Measurements from ENCODE around the gene FHIT.
A peak's percentile ranks its signal among the peaks of the same experiment; 100 is the strongest.

The FHIT gene

GRCh38 chr3:60073942-60074341 is 1177.3 kb downstream of the FHIT start:
- in situ Hi-C loops (cut with HindIII; ENCODE audit: low sequenced_read_pairs), result no loop called here
- no peak for TF ChIP-seq CTCF (IDR thresholded peaks at IDR 0.05; ENCODE audit: low read depth, low read length, missing control alignments)
- no peak for DNase-seq (ENCODE audit: low read depth)
- H3K4me3 ChIP-seq (ENCODE audit: low read depth, low read length), result no peak overlapping the region

- H3K4me3 ChIP-seq (ENCODE audit: low read depth, low read length), result no peak overlapping the region
- in situ Hi-C loops (cut with HindIII; ENCODE audit: low sequenced_read_pairs), result no loop called here
- no peak for DNase-seq (ENCODE audit: low read depth)
- TF ChIP-seq CTCF (IDR thresholded peaks at IDR 0.05; ENCODE audit: low read depth, low read length, missing control alignments), result no peak
Measured at GRCh38 chr3:60073228-60073627, 1178.0 kb downstream of the FHIT start.

GRCh38 chr3:60070366-60070765 is 1180.9 kb downstream of the FHIT start:
- no peak for TF ChIP-seq CTCF (IDR thresholded peaks at IDR 0.05; ENCODE audit: low read depth, low read length, missing control alignments)
- no peak for DNase-seq (ENCODE audit: low read depth)
- in situ Hi-C loops (cut with HindIII; ENCODE audit: low sequenced_read_pairs), result no loop called here
- no peak overlapping the region for H3K4me3 ChIP-seq (ENCODE audit: low read depth, low read length)

GRCh38 chr3:60065227-60065868 is 1185.9 kb downstream of the FHIT start:
- no peak overlapping the region for H3K4me3 ChIP-seq (ENCODE audit: low read depth, low read length)
- in situ Hi-C loops (cut with HindIII; ENCODE audit: low sequenced_read_pairs), result no loop called here
- no peak for DNase-seq (ENCODE audit: low read depth)
- TF ChIP-seq CTCF (IDR thresholded peaks at IDR 0.05; ENCODE audit: low read depth, low read length, missing control alignments), result no peak

- in situ Hi-C loops (cut with HindIII; ENCODE audit: low sequenced_read_pairs), result no loop called here
- no peak overlapping the region for H3K4me3 ChIP-seq (ENCODE audit: low read depth, low read length)
- no peak for TF ChIP-seq CTCF (IDR thresholded peaks at IDR 0.05; ENCODE audit: low read depth, low read length, missing control alignments)
- peak; percentile 27 for DNase-seq (ENCODE audit: low read depth)
Measured at GRCh38 chr3:60064210-60065178, 1186.8 kb downstream of the FHIT start.

- TF ChIP-seq CTCF (IDR thresholded peaks at IDR 0.05; ENCODE audit: low read depth, low read length, missing control alignments), result no peak
- no peak overlapping the region for H3K4me3 ChIP-seq (ENCODE audit: low read depth, low read length)
- in situ Hi-C loops (cut with HindIII; ENCODE audit: low sequenced_read_pairs), result no loop called here
- DNase-seq (ENCODE audit: low read depth), result no peak
Measured at GRCh38 chr3:60056404-60056803, 1194.8 kb downstream of the FHIT start.

All from astrocyte of the cerebellum (primary cell).